GM21737 (cell line): ENCODE measurements around the gene SERPINE1.

Experiments
- ATAC-seq: cut with Tn5 transposase; IDR thresholded peaks from one replicate; pipeline ENCODE4 v1.9.1; 2021; ENCODE audit warnings: mild to moderate bottlenecking, moderate library complexity; ENCODE audit not compliant: unreplicated experiment

The SERPINE1 gene

GRCh38 chr7:101185258-101185839 lies 58.4 kb downstream of the SERPINE1 start:
- ATAC-seq: no peak

GRCh38 chr7:101186194-101186593 lies 59.3 kb downstream of the SERPINE1 start:
- no peak for ATAC-seq

- no peak for ATAC-seq
Measured at GRCh38 chr7:101186844-101187428, 60.0 kb downstream of the SERPINE1 start.
